Ectodermal cell (in vitro differentiated cells): ENCODE measurements around the gene XPA.

ENCODE experiments used
- H3K27ac ChIP-seq: 2 replicates; pipeline ENCODE4 v1.7.0; 2013; ENCODE audit warnings: mild to moderate bottlenecking, low read depth, low read length; ENCODE audit not compliant: insufficient read depth, poor library complexity, severe bottlenecking
- H3K27me3 ChIP-seq: 2 replicates; pipeline ENCODE4 v1.7.0; 2013; ENCODE audit warnings: mild to moderate bottlenecking, low read length; ENCODE audit not compliant: insufficient read depth, control insufficient read depth, poor library complexity, severe bottlenecking
- H3K36me3 ChIP-seq: one replicate; pipeline ENCODE4 v1.7.0; 2013; ENCODE audit warnings: low read length; ENCODE audit not compliant: control insufficient read depth, insufficient read depth
- H3K4me1 ChIP-seq: one replicate; pipeline ENCODE4 v1.7.0; 2013; ENCODE audit warnings: low read length; ENCODE audit not compliant: control insufficient read depth, insufficient read depth
- H3K4me3 ChIP-seq: 2 replicates; pipeline ENCODE4 v1.7.0; 2013; ENCODE audit warnings: low read depth, low read length, control low read depth; ENCODE audit not compliant: insufficient read depth
- H3K9me3 ChIP-seq: 2 replicates; pipeline ENCODE4 v1.7.0; 2013; ENCODE audit warnings: mild to moderate bottlenecking, low read length, moderate library complexity; ENCODE audit not compliant: control insufficient read depth
- WGBS, 2 experiments: methylation state at CpG; one replicate each; pipeline ENCODE4 v1.1.7; 2013; ENCODE audit warnings: missing lambda C conversion rate in 2 of 2; 5-methylcytosine and 5-hydroxymethylcytosine counted together

XPA gene

DNA sequence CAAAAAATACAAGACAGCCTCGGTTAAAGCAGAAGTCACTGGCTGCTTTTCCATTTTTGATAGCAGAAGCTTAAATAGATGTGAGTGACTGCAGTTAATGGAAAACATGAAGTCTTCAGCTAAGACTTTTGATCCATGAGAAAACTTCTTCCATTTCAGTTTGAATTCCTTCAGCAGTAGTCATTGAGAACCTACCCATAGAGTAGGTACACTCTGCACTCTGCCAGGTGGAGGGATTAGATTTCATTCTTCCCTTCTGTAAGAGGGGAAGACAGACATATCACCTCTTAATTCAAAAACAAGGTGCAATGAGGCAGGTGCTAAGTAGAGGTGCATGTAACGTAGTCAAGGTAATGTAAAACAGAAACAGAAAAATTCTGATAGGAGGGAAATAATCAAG lies 26.7 kb upstream of the XPA start:
- Histone ChIP-seq H3K27me3 (no peaks in the 10 kb centered on the region), H3K4me1 (no peaks in the 10 kb centered on the region), H3K9me3 (no peaks in the 10 kb centered on the region), H3K4me3 (no peak overlapping the region), H3K27ac (no peak overlapping the region), H3K36me3 (no peaks in the 10 kb centered on the region)
- 93 to 97% methylated on average over 2 of the region's 2 CpGs for WGBS, 2 experiments

GRCh38 chr9:97722331-97722730 lies 25.2 kb upstream of the XPA start:
- no peaks in the 10 kb centered on the region for H3K27me3 ChIP-seq
- H3K36me3 ChIP-seq = no peaks in the 10 kb centered on the region
- no peak overlapping the region for H3K4me3 ChIP-seq
- H3K27ac ChIP-seq = no peak overlapping the region
- H3K4me1 ChIP-seq = no peaks in the 10 kb centered on the region
- 88 to 97% methylated on average over 2 of the region's 2 CpGs for WGBS, 2 experiments
- H3K9me3 ChIP-seq = no peaks in the 10 kb centered on the region

DNA sequence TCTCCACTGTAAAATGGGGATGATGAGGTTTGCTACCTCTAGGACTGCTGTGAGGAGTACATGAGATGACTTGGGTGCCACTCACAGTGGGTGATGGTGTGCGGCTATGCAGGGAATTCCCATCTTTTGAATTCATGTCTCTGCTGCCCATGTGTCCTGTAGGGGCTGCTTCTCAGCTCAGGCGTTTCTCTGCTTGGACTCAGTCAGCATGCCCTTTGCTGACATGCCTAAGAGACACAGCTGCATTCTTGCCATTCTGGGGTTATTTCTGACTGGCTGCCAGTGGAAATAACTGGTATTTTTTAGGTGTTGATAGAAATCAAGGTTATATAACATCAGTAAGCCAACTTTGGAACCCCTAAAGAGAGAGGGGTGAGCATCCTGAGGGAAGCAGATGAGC lies 24.3 kb upstream of the XPA start:
- 90 to 94% methylated on average over 2 of the region's 2 CpGs for WGBS, 2 experiments
- no peak overlapping the region for H3K4me3 ChIP-seq
- H3K27me3 ChIP-seq = no peaks in the 10 kb centered on the region
- no peaks in the 10 kb centered on the region for H3K9me3 ChIP-seq
- H3K4me1 ChIP-seq = no peaks in the 10 kb centered on the region
- H3K36me3 ChIP-seq = no peaks in the 10 kb centered on the region
- H3K27ac ChIP-seq = no peak overlapping the region

DNA sequence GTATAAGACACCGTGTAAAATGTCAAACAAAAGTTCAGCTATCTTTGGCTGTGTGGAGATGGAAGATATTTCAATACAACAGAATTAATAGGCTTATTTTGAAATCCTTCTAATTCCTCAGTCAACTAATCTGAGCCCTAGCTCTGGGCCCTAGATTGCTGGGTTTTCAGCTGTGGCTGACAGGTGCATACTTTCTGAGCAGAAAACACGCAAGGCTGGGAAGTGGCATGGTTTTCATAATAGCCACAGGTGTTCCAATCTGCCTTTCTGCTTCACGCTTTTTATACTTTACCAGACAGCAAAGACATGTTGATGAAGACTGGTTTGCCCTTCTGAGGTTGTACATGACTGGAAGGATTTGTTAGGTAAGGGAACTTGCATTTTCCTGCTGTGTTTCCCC lies 20.7 kb upstream of the XPA start:
- Histone ChIP-seq H3K36me3 (no peaks in the 10 kb centered on the region), H3K4me1 (no peaks in the 10 kb centered on the region), H3K27me3 (no peaks in the 10 kb centered on the region), H3K4me3 (no peak overlapping the region), H3K27ac (no peak overlapping the region), H3K9me3 (no peaks in the 10 kb centered on the region)
- 89 to 91% methylated on average over 2 to 3 of the region's 3 CpGs for WGBS, 2 experiments

DNA sequence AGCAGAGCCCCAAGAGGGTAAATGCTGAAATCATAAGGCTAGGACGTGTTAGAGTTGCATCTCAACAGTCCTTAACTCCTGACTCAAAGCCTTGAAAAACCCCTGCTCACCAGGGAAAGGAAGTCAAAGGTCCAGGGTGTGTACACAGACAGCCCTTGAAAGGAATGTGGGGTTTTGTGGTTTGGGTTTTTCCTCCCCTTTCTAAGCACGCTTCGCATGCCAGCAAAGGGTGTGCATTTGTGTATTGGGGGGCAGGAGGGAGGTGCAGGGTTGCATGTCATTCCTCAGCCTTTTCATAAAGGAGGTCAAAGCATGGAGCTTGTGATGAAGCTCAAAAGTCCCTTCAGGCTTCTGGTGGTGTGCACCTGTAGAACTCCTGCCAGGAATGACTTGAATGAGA lies 17.3 kb upstream of the XPA start:
- Histone ChIP-seq H3K4me1 (no peaks in the 10 kb centered on the region), H3K4me3 (no peak overlapping the region), H3K27ac (no peak overlapping the region), H3K9me3 (no peaks in the 10 kb centered on the region), H3K36me3 (no peaks in the 10 kb centered on the region), H3K27me3 (peaks cover 9% of the 10 kb centered on the region)
- WGBS, 2 experiments = 79 to 96% methylated on average over 3 of the region's 3 CpGs

- H3K4me3 ChIP-seq = no peak overlapping the region
- H3K27ac ChIP-seq = no peak overlapping the region
- H3K27me3 ChIP-seq = peaks cover 9% of the 10 kb centered on the region
- no peaks in the 10 kb centered on the region for H3K4me1 ChIP-seq
- H3K36me3 ChIP-seq = no peaks in the 10 kb centered on the region
- no peaks in the 10 kb centered on the region for H3K9me3 ChIP-seq
- WGBS, 2 experiments = 21 to 25% methylated on average over 12 of the region's 12 CpGs
Observed at GRCh38 chr9:97711223-97711626, 14.1 kb upstream of the XPA start.

DNA sequence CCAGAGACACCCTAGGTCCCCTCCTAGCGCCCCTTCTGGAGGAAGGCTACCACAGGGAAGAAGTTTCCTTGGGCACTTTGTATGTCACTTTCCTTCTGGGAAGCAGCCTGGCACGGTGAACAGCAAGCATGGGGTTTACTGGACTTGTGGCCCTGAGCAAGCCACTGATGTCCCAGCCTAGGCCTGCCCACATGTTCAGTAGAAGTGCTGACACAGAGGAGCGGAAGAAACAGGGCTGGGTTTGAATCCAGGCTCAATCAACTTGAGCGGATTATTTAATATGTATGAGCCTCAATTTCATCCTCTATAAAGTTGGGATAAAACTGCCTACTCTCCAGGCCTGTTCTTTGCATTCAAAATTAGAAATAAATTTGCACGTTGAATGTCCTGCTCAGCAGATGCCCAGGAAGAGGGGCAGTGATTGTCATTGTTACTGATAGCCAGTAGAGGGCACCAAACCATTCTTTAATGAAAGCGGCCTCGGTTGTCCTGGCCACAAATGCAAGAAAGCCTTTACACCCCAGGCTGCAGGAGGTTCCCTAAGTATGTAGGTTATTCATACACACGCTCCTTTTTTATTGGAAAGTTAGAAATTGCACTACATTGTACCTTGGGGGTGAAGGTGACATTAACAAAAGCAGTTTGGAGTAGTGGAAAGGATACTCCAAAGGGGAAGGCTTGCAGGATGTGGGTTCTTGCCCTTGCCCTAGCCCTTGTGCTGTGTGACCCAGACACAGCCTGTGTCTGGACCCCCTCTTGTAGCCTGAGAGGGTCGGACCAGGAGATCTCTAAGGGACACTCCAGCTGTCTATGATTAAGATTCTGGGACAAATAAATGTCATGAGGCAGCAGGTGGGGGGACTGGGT lies 13.4 kb upstream of the XPA start:
- H3K36me3 ChIP-seq = no peaks in the 10 kb centered on the region
- no peak overlapping the region for H3K27ac ChIP-seq
- H3K27me3 ChIP-seq = peaks cover 9% of the 10 kb centered on the region
- H3K4me3 ChIP-seq = no peak overlapping the region
- H3K9me3 ChIP-seq = no peaks in the 10 kb centered on the region
- WGBS, 2 experiments = 27% methylated on average over 8 to 9 of the region's 9 CpGs
- H3K4me1 ChIP-seq = no peaks in the 10 kb centered on the region

DNA sequence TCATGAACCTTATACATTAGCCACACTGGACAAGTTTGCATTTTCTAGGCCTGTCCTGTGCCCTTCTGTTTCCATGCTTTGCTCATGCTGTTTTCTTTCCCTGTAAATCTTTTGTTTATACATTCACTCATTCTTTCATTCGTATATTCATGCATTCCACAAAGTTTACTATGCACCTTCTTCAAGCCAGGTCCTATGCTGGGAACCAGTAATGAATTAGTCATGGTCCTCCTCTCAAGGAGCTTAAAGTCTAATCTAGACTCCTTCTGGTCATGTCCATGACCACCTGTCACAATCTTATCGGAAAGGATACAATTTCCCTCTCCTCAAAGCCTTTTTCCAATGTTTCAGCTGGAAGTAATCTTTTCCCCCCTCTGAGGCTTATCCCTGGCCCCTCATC lies 9.1 kb upstream of the XPA start:
- Histone ChIP-seq H3K27me3 (peaks cover 12% of the 10 kb centered on the region), H3K36me3 (no peaks in the 10 kb centered on the region), H3K4me1 (no peaks in the 10 kb centered on the region), H3K27ac (no peak overlapping the region), H3K4me3 (no peak overlapping the region), H3K9me3 (no peaks in the 10 kb centered on the region)
- WGBS, 2 experiments = 77 to 89% methylated on average over 2 of the region's 2 CpGs

GRCh38 chr9:97705354-97705950 lies 8.3 kb upstream of the XPA start:
- Histone ChIP-seq H3K9me3 (no peaks in the 10 kb centered on the region), H3K36me3 (no peaks in the 10 kb centered on the region)
- WGBS, 2 experiments = 83% methylated on average over 3 of the region's 3 CpGs

GRCh38 chr9:97704851-97705250 lies 7.7 kb upstream of the XPA start:
- Histone ChIP-seq H3K9me3 (no peaks in the 10 kb centered on the region), H3K27me3 (peaks cover 7% of the 10 kb centered on the region), H3K36me3 (no peaks in the 10 kb centered on the region), H3K27ac (no peak overlapping the region), H3K4me1 (no peaks in the 10 kb centered on the region), H3K4me3 (no peak overlapping the region)
- WGBS, 2 experiments = 88 to 91% methylated on average over 4 of the region's 4 CpGs

More at GRCh38 chr9:97705354-97705950, 8.3 kb upstream of the XPA start:
- H3K4me1 ChIP-seq = no peaks in the 10 kb centered on the region
- H3K27me3 ChIP-seq = peaks cover 7% of the 10 kb centered on the region
- H3K4me3 ChIP-seq = no peak overlapping the region
- H3K27ac ChIP-seq = no peak overlapping the region
